T-helper 1 cell (primary cell): ENCODE data around the gene SIN3B.

Source experiments
- DNase-seq, 5 donors: peaks; one replicate each; pipeline ENCODE4 v3.0.0-alpha.2; 2012 to 2020

The SIN3B gene

DNA sequence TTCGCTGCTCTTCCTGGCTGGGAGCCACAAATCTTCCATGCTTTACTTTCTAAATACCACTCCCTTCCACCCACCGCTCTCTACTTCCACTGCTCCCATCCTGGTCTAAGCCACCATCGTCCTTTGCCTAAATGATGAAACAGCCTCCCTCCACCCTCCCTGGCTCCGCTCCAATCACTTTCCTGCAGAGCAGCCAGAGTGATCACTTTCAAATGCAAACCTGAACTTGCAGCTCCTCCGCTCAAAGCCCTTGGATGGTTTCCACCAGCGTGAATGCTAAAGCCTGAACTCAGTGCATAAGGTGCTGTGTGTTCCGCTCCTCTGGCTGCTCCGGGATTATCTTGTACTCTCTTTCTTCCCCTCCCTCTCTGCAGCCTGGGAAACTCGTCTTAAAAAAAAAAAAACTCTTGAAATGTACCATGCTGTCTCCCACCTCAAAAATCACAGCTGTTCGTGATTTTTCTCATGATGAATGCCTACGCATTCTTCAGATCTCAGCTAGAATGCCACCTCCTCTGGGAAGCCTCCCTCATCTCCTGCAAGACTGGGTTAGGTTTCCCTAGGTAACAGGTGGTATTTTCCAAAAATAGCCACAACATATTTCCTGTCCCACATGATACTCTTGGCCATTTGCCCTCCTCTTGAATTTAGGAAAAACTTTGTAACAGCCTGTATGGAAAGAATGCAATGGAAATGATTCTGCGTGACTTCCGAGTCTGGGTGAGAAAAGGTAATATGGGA, 3.7 kb upstream of the SIN3B start:
- no peak for DNase-seq

DNA sequence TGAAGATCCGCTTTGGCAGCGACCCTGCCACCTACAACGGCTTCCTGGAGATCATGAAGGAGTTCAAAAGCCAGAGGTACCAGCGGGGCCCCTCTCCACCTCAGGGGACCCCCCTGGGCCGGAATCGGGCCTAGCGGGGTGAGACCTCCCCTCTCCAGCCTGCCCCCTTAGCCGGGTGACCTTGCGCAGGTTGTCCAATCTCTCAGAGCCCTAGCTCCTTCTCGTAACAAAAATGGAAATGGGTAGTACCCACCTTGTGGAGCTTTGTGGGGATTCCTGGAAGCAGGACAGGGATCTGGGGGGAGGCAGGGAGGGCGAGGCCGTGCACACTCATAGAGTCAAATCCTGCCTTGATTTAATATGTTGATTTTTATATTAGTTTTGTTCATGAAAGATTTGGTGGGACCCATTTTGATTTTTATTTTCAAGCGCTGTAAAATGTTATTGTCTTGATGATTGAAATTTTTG, 658 bp downstream of the SIN3B start:
- no peak for DNase-seq

DNA sequence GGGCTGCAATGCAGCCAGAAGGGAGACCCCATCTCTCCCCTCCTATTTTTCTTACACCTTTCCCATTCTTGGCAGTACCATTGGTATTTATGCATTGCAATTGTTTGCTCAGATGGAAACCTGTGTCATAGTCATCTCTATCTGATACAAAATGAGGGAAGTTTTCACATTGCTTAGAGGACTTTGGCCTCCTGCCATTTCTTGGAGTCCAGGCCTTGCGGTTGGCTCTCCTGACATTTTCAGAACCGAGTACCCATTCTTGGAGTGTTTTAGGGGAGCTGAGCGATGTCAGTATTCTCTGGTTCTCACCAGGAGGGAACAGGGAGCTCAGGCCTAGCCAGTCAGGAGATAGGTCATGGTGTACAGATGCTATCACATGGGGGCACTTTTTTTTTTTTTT, 1.5 kb downstream of the SIN3B start:
- DNase-seq: no peak

DNA sequence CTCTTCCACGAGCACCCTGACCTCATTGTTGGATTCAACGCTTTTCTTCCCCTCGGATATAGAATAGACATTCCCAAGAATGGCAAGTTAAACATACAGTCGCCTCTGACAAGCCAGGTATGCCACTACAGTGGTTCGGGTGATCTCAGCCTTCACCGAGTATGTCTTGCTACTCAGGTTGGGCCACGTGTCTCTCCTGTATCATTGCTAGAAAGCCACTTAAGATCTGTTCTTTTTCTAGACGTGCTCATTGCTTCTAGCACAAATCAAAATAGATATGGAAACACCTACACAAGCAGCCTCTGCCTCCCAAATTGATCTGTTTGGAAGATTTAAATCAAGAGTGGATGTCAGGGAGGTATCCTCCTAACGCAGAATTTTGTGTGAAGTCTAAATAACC, 2.3 kb downstream of the SIN3B start:
- DNase-seq: no peak

DNA sequence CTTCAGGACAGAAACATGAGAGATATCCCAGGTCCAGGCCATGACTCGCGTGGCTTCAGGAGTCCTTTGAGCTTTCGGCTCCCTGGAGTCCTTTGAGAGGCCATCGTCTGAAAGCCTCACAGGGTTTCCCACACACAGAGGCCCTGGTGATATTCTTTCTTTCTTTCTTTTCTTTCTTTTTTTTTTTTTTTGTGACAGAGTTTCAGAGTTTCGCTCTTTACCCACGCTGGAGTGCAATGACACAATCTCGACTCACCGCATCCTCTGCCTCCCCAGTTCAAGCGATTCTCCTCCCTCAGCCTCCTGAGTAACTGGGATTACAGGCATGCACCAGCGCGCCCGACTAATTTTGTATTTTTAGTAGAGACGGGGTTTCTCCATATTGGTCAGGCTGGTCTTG, 5.5 kb downstream of the SIN3B start:
- DNase-seq: no peak

DNA sequence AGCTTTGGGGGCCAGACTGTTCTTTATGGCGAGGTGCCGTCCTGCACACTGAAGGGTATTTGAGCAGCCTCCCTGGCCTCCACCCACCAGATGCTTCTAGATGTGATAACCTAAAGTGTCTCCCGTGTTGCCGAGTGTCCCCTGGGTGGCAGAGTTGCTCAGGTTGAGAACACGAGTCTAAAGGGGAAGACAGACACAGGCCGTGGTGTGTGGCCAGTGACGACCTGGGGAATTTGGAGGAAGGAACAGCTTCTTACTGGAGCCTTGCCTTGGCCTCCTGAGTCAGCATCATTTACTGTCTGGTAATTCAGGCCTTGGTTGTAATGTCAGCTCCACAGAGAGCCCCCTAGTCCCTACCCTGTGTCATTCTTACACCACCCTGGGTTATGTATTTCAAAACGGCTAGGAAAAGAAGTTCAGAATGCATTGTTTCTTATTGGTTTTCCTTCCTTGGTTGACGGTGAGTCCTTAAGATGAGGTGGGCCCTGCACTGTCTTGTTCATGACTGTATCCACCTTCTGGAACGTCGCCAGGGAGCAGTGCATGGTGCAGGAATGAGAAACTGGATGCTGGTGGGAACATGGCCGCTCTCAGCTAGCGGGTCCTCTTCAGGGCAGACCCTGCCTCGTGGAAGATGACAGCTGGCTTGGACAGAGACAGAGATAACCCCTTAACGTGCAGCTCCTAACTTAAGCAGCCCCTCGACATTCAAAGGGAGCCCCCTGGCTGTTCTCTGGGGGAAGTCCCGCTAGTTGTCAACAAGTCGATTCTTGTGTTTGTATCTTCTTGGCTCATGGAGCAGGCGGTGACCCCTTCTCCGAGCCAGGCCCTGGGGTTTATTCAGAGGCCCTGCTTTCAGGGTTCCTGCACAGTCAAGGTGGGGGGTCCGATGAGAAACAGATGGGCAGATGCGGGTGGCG, 7.2 kb downstream of the SIN3B start:
- no peak for DNase-seq

DNA sequence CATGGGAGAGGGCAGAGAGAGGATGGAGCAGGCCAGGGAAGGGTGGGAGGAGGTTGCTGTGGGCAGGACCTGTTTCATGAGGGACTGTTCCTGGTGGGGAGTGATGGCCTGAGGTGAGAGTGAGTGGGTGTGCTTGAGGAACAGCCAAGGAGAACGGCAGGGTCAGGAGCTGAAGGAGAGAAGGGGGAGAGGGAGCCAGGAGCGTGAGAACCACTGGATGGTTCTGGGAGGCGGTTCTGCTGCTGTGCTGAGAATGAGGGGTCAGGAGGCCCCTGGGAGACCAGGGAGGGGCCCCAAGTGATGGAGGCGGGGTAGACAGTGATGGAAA, 7.8 kb downstream of the SIN3B start:
- DNase-seq: no peak

DNA sequence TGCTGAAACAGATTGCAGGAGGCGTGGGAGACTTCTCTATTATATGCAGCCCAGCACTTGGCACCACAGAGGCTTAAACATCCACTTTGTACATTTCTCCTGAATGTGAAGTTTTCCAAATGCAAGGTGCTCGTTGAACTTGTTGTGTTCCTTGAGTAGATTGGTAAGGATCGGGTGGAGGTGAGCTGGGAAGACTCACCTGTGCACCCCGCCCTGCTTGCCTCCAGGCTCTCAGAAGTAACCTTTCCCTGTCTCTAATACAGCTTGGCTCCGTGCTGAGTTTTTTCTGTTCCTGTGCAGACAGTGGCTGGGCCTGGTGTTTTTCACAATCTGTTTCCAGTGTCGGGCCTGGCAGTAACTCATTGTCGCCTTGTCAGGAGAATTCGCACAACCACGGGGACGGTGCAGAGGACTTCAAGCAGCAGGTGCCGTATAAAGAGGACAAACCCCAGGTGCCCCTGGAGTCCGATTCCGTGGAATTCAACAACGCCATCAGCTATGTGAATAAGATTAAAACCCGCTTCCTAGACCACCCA, 12.3 kb downstream of the SIN3B start:
- DNase-seq: no peak

DNA sequence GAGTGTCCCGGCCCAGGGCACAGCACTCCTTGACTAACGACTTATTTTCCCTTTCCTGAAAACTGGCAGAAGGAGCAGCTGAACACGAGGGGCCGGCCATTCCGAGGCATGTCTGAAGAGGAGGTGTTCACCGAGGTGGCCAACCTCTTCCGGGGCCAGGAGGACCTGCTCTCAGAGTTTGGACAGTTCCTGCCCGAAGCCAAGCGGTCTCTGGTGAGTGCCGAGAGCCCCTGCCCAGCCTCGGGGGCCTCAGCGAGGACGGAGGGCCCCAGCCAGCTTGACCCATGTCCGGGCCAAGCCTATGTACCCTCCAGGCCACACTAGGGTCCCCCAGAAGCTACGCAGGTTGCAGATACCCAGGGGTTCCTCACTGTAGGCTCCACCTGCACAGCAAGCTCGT, 17.7 kb downstream of the SIN3B start:
- no peak for DNase-seq

DNA sequence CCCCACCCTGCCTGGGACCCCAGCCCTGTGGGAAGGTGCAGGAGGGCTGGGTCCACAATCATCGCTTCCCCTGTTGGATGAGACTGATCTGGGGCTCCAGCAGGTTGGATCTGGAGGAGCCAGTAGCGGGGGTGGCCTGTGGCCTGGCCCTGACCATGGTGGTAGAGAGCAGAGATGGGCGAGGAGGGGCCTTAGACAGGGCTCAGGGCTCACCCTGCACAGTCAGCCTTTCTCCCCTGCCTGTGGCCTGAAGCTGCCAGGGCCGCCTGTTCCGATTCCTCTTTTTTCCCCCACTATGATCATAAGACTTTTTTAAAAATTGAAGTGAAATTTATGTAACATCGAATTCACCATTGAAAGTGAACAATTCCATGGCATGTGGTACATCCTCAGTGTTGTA, 18.2 kb downstream of the SIN3B start:
- DNase-seq: no peak

DNA sequence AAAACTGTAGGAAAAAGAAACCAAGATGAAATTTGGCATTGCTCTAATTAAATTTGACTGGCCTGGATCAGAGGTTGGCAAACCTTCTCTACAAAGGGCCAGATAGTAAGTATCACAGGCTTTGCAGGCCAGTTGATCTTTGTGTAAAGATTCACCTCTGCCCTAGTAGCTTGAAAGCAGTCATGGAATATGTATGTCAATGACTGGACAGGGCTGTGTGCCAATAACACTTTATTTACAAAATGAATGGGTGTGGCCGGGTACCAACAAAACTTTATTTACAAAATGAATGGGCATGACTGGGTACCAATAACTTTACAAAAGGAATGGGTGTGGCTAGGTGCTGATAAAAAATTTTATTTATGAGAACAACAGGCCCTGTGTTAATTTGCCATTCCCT, 20.0 kb downstream of the SIN3B start:
- DNase-seq: no peak

DNA sequence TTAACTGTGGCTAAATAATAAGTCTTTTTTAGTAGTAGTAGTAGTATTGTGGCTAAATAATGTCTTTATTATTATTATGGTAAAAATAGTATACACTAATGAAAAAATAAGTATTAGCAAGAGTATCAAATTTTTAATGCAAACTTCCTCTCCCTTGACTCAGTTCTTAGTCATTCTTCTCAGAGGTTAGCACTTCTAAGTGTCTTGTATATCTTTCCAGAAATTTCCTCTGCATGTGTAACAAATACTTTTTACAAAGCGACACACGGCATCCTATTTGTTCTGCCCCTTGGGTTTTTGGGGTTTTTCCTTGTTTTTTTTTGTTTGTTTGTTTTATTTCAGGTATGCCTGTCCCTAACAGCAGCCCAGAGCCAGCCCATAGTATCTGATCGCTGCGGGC, 20.9 kb downstream of the SIN3B start:
- DNase-seq: no peak

DNA sequence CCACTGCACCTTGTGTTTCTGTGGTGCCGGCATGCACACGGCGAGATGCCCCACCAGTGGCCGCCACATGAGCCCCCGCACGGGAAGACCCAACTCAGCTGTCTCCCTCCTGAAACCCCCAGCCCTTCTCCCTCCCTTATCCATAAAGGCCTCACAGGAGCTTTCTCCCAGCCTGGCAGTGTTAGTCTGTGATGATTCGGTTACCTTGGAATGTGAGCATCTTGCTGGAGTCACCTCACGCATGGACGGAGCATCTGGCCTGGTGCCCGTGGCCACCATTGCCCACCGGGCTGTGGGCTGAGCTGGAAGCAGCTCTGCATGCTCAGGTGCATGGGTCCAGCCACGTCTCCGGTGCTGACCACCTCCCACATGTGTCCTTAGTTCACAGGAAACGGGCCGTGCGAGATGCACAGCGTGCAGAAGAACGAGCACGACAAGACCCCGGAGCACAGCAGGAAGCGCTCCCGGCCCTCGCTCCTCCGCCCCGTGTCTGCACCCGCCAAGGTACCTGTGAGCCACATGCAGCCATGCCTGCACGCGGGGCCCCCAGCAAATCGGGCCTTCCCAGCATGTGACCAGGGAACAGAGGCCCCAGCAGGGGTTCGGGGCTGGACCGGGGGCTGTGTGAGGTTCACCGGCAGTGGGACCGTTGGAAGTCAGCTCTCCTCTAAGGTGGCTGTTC, 22.0 kb downstream of the SIN3B start:
- no peak for DNase-seq

DNA sequence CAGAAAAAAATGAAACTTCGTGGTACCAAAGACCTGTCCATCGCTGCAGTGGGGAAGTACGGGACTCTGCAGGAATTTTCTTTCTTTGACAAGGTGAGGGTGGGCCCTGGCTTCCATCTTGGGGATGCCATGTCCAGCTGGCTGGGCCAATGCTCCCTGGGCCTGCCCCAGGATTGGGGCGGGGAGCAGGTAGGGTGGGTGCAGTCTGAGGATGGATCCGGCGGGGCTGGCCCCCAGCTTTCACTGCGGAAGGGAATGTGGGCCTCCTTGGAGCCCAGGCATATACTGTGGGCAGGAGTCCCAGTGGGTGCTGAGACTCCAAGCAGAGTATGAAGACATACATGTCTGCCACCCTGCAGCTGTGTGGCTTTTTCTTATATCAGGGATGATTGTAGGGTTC, 23.9 kb downstream of the SIN3B start:
- no peak for DNase-seq

DNA sequence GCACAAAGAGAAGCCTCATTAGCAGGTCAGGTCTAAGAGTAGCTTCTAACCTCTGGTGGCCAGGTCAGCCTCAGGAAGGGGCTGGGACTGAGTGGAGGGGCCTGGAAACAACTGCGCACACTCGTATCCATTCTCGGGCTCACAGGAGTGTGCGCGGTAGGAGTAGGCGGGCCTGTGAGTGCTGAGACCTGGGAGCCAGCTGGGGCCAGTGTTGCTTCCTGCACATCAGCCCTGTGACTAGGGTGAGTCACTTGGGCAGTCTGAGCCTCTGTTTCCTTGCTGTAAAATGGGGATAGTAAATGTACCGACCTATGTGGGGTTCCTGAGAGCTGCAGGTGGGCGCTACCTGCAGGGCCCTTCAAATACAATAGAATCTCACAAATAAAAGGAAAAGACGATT, 26.9 kb downstream of the SIN3B start:
- no peak for DNase-seq

DNA sequence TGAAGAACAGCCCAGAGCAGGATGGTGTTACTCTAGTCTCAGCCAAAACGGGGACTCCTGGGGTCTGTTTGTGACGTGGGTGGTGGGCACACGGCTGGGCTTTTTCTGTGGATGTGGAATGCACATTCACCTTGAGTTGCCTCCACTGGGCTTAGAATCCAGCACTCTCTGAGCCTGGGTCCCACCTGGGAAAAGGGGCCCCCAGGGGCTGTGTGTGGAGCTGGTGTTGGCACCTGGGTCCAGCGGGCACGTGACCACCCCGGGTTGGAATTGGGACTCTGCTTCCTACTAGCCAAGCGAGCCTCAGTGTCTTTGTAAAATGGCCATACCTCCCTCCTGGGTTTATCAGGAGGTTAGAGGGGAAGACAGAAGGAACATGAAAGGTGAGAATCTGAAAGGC, 30.4 kb downstream of the SIN3B start:
- DNase-seq: no peak

DNA sequence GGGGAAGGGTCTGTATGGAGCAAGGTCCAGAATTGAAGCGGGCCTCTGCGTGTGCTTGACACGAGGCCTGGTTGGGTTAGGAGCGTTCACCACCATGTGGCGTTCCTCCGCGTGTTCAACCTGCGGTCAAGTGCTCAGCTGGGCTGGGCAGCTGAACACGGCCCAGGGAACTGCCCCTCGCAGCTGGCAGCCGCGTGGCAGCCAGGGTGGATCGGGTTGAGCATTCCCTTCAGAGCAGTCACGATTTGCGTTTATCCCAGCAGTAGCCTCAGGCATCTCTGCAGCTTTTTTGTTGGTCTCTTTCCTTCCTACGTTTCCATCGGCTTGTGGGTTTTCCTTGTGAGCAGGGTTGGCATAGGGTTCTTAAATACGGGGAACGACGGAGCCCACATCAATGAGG, 30.9 kb downstream of the SIN3B start:
- DNase-seq: no peak

DNA sequence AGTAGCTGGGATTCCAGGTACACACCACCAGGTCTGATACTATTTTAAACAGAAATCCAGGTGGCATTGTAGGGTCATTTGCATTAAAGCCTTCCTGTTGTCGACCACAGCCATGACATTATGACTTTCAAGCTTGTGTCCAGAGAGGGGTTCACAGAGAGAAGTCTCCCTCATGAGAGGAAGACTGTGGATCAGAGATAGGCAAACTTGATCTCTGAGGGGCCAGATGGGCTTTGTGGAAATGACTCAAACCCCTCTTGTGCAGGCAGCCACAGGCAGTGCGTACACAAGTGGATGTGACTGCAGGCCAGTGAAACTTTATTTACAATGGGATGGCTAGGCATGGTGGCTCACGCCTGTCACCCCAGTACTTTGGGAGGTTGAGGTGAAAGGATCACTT, 31.8 kb downstream of the SIN3B start:
- DNase-seq: no peak

DNA sequence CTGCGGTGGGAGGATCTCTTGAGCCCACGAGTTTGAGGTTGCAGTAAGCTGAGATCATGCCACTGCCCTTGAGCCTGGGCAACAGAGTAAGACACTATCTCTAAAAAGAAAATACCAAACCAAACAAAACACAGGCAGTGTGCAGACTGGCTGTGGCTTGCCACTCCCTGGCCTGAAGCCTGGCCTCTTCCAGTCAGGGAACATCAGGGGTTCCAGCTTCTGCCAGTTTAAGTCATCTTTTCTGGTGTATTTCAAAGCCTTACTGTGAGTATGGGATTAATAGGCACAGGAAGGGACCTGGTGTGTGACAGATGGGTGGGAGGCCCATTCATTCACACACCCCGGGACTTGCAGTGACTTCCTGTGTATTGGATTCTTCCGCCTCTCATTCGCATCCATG, 32.6 kb downstream of the SIN3B start:
- no peak for DNase-seq

DNA sequence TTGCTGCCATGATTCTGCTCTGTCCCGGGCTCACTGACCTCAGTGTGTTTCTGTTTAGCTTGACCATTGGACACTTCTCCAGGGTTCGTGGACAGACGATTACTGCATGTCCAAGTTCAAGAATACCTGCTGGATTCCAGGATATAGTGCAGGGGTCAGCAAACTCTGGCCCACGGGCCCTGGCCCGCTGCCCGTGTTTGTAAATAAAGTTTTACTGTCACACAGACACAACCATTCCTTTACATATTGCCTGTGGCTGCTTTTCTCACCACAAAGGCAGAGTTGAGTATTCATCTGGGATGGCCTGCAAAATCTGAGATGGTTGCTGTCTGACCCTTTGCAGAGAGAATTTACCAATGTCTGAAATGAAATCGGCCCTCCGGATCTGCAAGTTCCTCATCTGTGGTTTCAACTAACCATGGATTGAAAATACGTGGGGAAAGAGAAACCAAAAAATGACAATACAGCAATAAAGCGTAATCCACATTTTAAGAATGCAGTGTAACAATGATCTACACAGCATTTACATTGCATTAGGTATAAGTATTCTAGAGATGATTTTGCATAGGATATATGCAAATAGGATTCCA, 33.7 kb downstream of the SIN3B start:
- no peak for DNase-seq

DNA sequence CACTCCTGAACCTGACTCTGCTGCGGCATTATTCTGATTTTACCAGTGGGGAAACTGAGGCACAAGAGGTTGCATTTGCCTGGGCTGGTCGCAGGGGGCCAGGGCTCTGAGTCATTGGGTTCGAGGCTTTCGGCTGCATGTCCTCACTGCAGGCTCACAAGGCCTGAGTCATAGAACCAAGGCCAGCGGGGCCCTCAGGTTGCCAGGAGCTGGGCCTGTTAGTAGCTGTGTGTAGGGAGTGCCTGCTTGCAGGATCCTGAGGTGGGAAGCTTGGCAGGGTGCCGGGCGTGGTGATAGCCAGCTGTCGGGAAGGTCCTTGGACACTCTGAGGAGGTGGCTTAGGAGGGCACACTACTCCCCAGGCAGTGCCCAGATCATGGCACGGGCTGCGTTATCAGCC, 38.0 kb downstream of the SIN3B start:
- DNase-seq: no peak

DNA sequence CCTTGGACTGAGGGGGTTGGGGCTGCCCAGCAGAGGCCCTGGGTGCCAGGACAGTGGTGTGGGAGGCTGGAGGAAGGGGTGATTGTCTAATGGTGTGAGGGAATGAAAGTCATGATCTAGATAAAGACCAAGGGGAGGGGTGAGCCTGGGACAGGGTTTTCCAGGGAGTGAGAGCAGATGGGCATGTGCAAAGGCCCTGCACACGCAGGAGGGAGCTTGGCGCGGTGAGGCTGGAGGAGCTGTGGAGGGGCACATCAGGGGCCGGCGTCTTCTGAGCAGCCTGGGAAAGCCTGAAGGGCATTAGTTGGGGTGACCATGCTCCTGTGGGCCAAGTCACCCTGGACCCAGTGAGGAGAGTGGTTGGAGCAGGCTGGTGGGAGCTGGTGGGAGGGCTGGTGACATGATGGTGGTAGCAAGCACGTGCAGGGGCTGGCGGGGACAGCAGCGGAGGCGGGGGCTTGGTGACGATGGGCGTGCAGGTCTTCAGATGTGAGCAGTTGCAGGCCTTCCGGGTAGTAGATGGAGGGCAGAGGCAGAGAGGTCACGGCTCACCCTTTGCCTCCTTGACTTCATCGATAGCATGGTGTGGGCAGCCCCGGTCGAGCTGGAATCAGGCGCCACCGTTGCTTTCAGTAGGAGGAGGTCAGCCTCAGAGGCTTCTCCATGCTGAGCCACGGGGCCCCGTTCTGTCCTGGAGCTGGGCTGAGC, 39.4 kb downstream of the SIN3B start:
- no peak for DNase-seq
